HG03097 (cell line): ENCODE measurements around the gene SRP54.
A peak's percentile ranks its signal among the peaks of the same experiment; 100 is the strongest.
"Not testable (repeated sequence)": the region's sequence is repeated elsewhere in the genome, so short reads cannot be mapped to it uniquely, and the experiment has no call there.

Source experiments
- ATAC-seq: cut with Tn5 transposase; IDR thresholded peaks from one replicate; pipeline ENCODE4 v1.9.1; 2021; ENCODE audit not compliant: unreplicated experiment, low FRiP score

Gene SRP54

DNA sequence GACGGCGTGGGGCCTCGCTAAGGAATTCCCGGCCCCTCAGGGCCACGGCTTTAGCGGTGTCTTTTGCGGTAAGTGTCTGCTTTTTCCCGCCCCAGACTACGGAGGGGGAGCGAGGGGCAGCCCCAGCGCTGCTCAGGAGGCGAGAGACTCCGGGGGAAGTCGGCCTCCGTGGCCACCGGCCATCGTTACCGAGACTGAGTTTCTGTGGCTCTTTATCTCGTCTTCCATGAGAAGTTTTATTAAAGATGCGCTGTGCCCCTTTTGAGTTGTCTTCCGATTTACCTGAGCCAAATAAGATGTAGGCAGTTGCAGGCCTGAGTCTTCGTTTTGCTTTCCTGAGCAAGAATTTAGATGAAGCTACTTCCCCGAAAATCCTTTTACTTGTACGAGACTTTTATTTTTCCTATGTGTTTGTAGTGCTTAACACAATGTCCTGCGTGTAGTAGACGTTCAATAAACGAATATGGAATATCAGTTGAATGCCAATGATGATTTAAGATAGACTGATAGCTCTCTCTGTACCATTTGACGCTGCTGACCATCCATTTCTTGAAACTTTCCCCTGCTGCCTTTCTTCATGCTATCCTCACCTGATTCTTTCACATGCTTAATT is 462 bp downstream of the SRP54 start:
- ATAC-seq, result peak; percentile 23

GRCh38 chr14:34983786-34984185 is 994 bp downstream of the SRP54 start:
- ATAC-seq, result no peak

- no peak for ATAC-seq
Measured at GRCh38 chr14:34985740-34986139, 2.9 kb downstream of the SRP54 start.

- no peak for ATAC-seq
Measured at GRCh38 chr14:34987180-34987579, 4.4 kb downstream of the SRP54 start.

- ATAC-seq, result no peak
Measured at GRCh38 chr14:34989762-34990161, 7.0 kb downstream of the SRP54 start.

DNA sequence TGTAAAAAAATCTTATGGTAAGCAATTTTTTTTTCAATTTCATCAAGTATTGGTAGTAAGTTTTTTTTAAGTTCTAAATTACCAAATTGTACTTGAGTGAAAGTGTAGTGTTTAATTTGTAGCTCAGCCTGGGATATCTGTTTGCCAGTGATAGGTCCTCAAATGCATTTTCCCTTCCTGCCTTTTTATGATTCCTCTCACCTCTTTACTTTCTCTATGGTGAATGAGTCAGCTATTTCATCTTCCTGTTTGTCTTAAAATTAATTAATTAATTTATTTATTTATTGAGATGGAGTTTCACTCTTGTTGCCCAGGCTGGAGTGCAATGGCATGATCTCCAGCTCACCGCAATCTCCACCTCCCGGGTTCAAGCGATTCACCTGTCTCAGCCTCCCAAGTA is 10.6 kb downstream of the SRP54 start:
- no peak for ATAC-seq

GRCh38 chr14:34994668-34995067 is 11.9 kb downstream of the SRP54 start:
- ATAC-seq, result no peak

DNA sequence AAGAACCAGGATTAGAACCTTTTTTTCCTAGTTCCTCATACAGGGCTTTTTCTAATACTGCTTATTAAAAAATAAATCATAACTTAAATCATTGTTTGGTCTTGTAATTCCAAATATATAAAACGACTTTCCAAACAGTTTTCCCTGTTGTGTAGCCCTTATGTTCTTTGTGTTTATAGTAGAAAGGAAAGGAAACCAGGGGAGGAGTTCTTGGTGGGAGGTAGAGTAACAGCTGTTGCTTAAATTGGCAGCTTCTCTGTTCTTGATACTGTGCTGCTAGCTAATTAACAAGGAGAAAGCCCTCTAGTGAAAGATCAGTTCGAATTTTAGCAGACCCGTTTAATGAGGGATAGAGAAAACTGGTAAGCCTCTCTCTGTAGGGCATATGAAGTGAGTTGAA is 15.0 kb downstream of the SRP54 start:
- ATAC-seq, result no peak

DNA sequence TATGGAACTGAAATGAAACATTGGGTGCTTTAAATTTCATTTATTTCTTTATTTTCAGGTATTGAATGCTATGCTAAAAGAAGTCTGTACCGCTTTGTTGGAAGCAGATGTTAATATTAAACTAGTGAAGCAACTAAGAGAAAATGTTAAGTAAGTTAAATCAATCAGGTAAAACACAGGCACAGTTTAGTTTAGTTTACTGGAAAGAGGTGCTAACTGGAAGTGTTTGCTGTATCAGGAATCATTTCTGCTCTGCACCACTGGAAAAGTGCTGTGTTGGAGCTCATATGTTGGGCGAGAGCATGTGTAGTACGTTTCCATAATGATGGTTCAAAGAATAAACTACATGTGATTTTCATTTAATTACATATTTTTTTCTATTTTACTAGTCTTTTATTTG is 16.7 kb downstream of the SRP54 start:
- ATAC-seq, result no peak

- ATAC-seq, result no peak
Measured at GRCh38 chr14:35001621-35002020, 18.8 kb downstream of the SRP54 start.

GRCh38 chr14:35004839-35005238 is 22.0 kb downstream of the SRP54 start:
- ATAC-seq, result no peak

GRCh38 chr14:35016568-35016967 is 33.8 kb downstream of the SRP54 start:
- ATAC-seq, result no peak

- ATAC-seq, result no peak
Measured at GRCh38 chr14:35020713-35021112, 37.9 kb downstream of the SRP54 start.

GRCh38 chr14:35028435-35028834 is 45.6 kb downstream of the SRP54 start:
- ATAC-seq, result no peak

- no peak for ATAC-seq
Measured at GRCh38 chr14:35032562-35032961, 49.8 kb downstream of the SRP54 start.

GRCh38 chr14:35034440-35034833 is 51.6 kb downstream of the SRP54 start:
- no peak for ATAC-seq

DNA sequence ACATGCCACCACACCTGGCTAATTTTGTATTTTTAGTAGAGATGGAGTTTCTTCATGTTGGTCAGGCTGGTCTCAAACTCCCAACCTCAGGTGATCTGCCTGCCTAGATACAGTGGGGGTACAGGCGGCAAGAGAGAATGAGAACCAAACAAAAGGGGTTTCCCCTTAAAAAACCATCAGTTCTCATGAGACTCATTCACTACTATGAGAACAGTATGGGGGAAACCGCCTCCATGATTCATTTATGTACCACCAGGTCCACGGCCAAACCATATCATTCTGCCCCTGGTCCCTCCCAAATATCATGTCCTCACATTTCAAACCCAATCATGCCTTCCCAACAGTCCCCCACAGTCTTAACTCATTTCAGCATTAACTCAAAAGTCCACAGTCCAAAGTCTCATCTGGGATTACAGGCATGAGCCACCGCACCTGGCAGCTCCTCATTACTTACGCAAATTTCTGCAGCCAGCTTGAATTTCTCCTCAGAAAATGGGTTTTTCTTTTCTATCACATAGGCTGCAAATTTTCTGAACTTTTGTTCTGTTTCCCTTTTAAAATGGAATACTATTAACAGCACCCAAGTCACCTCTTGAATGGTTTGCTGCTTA is 52.3 kb downstream of the SRP54 start:
- not testable (repeated sequence) for ATAC-seq

GRCh38 chr14:35038312-35038711 is 55.5 kb downstream of the SRP54 start:
- not testable (repeated sequence) for ATAC-seq

GRCh38 chr14:35042632-35043031 is 59.8 kb downstream of the SRP54 start:
- no peak for ATAC-seq

DNA sequence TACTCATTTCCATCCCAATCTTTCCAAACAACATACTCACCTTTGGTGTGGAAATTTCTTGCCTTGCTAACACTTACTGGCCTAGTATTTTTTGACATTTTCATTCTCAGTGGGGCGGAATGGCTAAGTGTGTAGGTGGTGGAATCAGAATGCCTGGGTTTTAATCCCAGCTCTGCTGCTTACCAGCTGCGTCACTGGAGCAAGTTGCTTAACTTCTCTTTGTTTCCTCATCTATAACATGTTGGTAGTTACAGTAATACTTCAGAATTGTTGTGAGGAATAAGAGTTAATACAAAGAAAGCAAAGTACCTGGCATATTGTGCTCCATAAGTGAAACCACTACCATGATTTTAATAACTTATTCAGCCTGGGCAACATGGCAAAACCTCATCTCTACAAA is 60.3 kb downstream of the SRP54 start:
- no peak for ATAC-seq

DNA sequence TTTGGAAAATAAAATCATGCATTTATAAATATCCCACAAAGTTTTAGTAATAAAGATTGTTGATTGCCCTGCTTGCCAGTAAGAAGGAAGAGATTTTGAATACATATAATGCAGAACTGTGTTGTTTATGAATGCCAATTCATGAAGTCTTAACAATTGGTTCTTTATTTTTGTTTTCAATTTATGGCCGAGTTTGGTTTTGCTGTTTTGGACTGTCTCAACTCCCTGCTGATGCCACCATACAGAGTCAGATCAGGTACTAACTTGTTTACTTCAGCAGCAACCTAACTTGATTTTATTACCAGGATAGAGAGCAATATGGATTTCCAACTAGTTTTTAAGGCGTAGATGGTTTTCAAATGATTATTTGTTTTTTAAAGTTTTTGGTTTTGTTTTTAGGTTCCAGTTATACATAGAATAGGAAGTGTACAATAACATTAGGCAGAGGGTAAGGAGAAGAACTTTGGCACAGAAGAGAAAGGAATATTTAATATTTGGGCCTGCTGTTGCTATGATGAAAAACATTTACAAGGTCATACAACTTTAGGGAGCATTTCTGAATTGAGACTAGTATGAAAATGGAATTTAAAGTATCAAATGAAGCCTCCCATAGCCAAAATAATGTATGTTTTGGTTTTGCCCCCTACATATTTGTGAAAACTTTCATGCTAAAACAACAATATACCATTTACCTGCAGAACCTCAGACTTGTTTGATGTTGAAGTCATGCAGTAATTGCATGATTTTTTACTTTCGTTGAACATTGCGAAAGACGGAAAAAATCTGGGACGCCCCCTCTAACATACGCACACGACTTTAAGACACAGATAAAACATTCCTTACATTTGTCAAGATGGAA is 62.4 kb downstream of the SRP54 start:
- no peak for ATAC-seq

DNA sequence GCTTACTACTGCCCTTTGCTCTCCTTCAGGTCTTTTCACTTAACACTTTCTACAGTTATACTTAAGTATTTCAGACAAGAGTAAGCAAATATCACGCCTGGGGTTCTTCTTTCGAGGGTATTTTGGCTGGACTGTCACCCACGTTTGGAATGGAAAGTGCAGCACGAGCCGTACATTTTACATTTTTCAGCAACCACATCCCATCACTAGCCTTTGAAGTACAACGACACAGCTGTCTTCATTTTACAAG is 62.9 kb downstream of the SRP54 start:
- ATAC-seq, result no peak
